ACC112 (cell line): ENCODE data around the gene ADCY6.

Experiments
- H2AFZ ChIP-seq: fragments of 200-600 bp; sonication (generic); one replicate; pipeline ENCODE4 v1.6.0; 2017; ENCODE audit warnings: antibody characterized with exemption, low read length; ENCODE audit not compliant: unreplicated experiment
- H3K27ac ChIP-seq: fragments of 200-600 bp; sonication (generic); 2 replicates; pipeline ENCODE4 v1.5.1; 2014; ENCODE audit warnings: low read depth, mild to moderate bottlenecking, antibody characterized with exemption, low read length, moderate library complexity
- H3K27me3 ChIP-seq: fragments of 200-600 bp; sonication (generic); 2 replicates; pipeline ENCODE4 v1.6.1; 2014; ENCODE audit warnings: mild to moderate bottlenecking, antibody characterized with exemption, low read length, moderate library complexity, mixed read lengths; ENCODE audit not compliant: insufficient read depth
- H3K36me3 ChIP-seq: fragments of 200-600 bp; sonication (generic); 2 replicates; pipeline ENCODE4 v1.6.1; 2016; ENCODE audit warnings: mild to moderate bottlenecking, antibody characterized with exemption, low read length, moderate library complexity, mixed read lengths; ENCODE audit not compliant: insufficient read depth
- H3K4me1 ChIP-seq: fragments of 200-600 bp; sonication (generic); one replicate; pipeline ENCODE4 v1.6.1; 2016; ENCODE audit warnings: low read length, mixed read lengths; ENCODE audit not compliant: insufficient read depth, unreplicated experiment, control insufficient read depth
- H3K4me3 ChIP-seq: fragments of 200-600 bp; sonication (generic); 2 replicates; pipeline ENCODE4 v1.5.1; 2014; ENCODE audit warnings: mild to moderate bottlenecking, low read depth, low read length
- H3K79me2 ChIP-seq: fragments of 200-600 bp; sonication (generic); one replicate; pipeline ENCODE4 v1.6.0; 2016; ENCODE audit warnings: low read length; ENCODE audit not compliant: control insufficient read depth, unreplicated experiment, insufficient read depth

The ADCY6 gene

DNA sequence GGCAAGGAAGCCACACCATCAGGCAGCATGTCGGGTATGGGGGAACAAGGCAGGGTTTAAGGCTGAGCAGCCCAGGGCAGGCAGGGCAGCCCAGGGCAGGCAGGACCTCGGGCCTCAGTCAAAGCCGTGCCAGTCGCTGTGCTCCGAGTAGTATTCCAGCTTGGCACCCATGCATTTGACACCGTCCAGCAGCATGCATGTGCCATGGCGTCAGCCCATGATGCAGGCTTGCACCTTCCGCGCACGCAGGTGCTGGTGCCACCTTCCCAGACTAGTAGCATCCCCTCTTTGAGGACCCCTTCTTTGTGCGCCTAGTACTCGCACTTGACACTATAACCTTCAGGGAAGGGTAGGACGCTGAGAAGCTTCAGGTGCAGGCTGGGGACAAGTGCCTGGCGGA is 11.6 kb upstream of the ADCY6 start:
- no peak overlapping the region for H2AFZ ChIP-seq

GRCh38 chr12:48796976-48797375 is 8.1 kb upstream of the ADCY6 start:
- Histone ChIP-seq H3K27ac (no peak overlapping the region), H2AFZ (no peak overlapping the region), H3K79me2 (no peaks in the 10 kb centered on the region), H3K4me1 (no peaks in the 10 kb centered on the region), H3K36me3 (no peaks in the 10 kb centered on the region), H3K27me3 (no peaks in the 10 kb centered on the region), H3K4me3 (no peak overlapping the region)

More for the DNA sequence above, 11.6 kb upstream of the ADCY6 start:
- Histone ChIP-seq H3K4me1 (no peaks in the 10 kb centered on the region), H3K79me2 (no peaks in the 10 kb centered on the region), H3K27me3 (no peaks in the 10 kb centered on the region), H3K4me3 (no peak overlapping the region), H3K36me3 (no peaks in the 10 kb centered on the region), H3K27ac (no peak overlapping the region)

DNA sequence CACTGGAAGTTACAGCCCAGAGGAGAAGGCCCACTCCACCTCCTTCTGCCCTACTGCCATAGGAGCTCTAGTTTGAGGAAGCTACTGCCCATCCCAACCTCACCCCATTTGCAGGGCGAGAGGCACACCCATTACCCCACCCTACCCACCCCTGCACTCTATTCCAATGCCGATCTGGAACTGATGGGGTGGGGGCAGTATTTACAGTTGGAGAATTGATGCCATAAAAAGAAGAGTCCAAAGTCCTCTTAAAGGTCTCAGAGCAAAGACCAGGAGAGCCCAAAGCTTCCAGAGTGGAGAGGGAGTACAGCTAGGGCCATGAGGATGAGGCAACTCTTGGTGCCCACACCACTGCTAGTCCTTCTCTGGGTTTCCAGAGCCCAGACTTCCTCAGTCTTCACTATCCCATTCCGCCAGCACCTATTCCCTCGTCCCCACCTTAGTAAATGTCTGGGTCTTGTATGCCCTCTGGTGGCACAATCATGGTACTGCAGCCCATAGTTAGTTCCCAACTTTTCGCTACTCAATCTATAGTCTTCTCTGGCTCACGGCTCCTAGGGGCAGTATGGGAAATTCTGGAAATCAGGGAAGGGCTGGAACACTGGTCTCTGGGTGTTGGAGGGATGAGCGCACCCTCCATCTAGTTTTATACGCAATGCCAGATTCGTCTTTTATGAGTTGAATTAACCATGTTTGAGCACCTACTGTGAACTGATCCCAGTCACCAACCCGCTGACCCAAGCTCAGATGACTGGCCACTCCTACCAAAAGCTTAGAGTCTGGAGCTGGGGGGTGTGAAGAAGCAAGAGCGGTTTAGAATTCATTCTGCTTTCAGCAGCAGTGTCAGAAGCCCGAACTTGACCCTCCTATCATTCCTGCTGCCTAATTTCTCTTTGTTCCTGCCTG is 6.9 kb upstream of the ADCY6 start:
- H3K79me2 ChIP-seq: no peaks in the 10 kb centered on the region
- no peak overlapping the region for H3K27ac ChIP-seq
- H3K4me3 ChIP-seq: no peak overlapping the region
- no peaks in the 10 kb centered on the region for H3K27me3 ChIP-seq
- no peak overlapping the region for H2AFZ ChIP-seq
- H3K36me3 ChIP-seq: no peaks in the 10 kb centered on the region
- no peaks in the 10 kb centered on the region for H3K4me1 ChIP-seq

GRCh38 chr12:48794870-48795269 is 6.0 kb upstream of the ADCY6 start:
- no peaks in the 10 kb centered on the region for H3K4me1 ChIP-seq

DNA sequence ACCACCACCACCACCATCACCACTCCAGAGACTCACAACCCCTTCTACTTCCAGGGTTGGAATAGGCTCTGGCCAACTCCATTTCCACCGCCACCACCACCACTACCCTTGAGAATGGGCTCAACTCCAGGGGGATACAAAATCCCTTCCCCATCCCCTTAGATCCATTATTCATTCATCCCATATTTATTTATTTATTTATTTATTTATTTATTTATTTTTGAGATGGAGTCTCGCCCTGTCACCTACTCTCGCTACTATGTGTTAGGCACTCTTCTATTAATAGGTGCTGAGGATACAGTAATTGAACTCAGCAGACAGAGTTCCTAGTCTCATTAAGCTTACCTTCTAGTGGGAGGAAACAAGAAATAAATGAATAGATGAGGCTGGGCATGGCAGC is 4.8 kb upstream of the ADCY6 start:
- Histone ChIP-seq H2AFZ (no peak overlapping the region), H3K36me3 (no peaks in the 10 kb centered on the region), H3K27me3 (no peaks in the 10 kb centered on the region), H3K4me3 (no peak overlapping the region), H3K27ac (no peak overlapping the region), H3K79me2 (peaks cover under 1% of the 10 kb centered on the region), H3K4me1 (no peaks in the 10 kb centered on the region)

More at GRCh38 chr12:48794870-48795269, 6.0 kb upstream of the ADCY6 start:
- Histone ChIP-seq H2AFZ (no peak overlapping the region), H3K79me2 (no peaks in the 10 kb centered on the region), H3K27ac (no peak overlapping the region), H3K36me3 (no peaks in the 10 kb centered on the region), H3K27me3 (no peaks in the 10 kb centered on the region), H3K4me3 (no peak overlapping the region)

- H3K4me1 ChIP-seq: peaks cover 12% of the 10 kb centered on the region
- no peak overlapping the region for H2AFZ ChIP-seq
- peak overlapping the region; percentile 87 for H3K4me3 ChIP-seq
- H3K79me2 ChIP-seq: peaks cover 26% of the 10 kb centered on the region
- no peaks in the 10 kb centered on the region for H3K27me3 ChIP-seq
- H3K36me3 ChIP-seq: no peaks in the 10 kb centered on the region
- H3K27ac ChIP-seq: no peak overlapping the region
Observed at GRCh38 chr12:48789858-48790326, 1.0 kb upstream of the ADCY6 start.

DNA sequence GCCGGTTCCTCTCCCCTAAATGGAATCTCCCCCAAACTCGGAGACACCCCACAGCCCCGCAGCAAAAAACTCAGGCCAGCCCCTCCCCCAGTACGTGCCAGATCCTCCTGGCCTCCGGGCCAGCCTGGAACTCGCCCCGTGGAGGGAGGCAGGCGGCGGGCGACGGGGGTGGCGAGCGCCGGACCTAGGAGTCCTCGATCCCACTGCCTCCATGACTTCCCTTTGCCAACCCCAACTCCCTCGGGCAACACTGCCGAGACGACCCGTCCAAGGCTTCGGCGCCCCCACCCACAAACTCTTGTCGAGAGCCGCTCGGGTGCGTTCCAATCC is 400 bp downstream of the ADCY6 start:
- Histone ChIP-seq H3K36me3 (no peaks in the 10 kb centered on the region), H2AFZ (peak overlapping the region; percentile 87), H3K4me1 (peaks cover 12% of the 10 kb centered on the region), H3K4me3 (peak overlapping the region; percentile 87), H3K27ac (no peak overlapping the region), H3K27me3 (no peaks in the 10 kb centered on the region), H3K79me2 (peaks cover 26% of the 10 kb centered on the region)

- peak overlapping the region; percentile 87 for H2AFZ ChIP-seq
- H3K4me3 ChIP-seq: peak overlapping the region; percentile 87
- H3K27ac ChIP-seq: no peak overlapping the region
- no peaks in the 10 kb centered on the region for H3K36me3 ChIP-seq
- H3K4me1 ChIP-seq: peaks cover 12% of the 10 kb centered on the region
- no peaks in the 10 kb centered on the region for H3K27me3 ChIP-seq
- H3K79me2 ChIP-seq: peaks cover 26% of the 10 kb centered on the region
Observed at GRCh38 chr12:48787791-48788523, 932 bp downstream of the ADCY6 start.

- Histone ChIP-seq H3K27me3 (no peaks in the 10 kb centered on the region), H3K4me3 (peak overlapping the region; percentile 87), H3K79me2 (peaks cover 26% of the 10 kb centered on the region), H3K27ac (no peak overlapping the region), H3K4me1 (peaks cover 12% of the 10 kb centered on the region), H2AFZ (no peak overlapping the region), H3K36me3 (no peaks in the 10 kb centered on the region)
Observed at GRCh38 chr12:48786591-48787544, 2.0 kb downstream of the ADCY6 start.

GRCh38 chr12:48783432-48783831 is 5.5 kb downstream of the ADCY6 start:
- Histone ChIP-seq H3K27ac (no peak overlapping the region), H3K4me1 (peaks cover 32% of the 10 kb centered on the region), H3K79me2 (peaks cover 23% of the 10 kb centered on the region), H2AFZ (no peak overlapping the region), H3K4me3 (no peak overlapping the region), H3K36me3 (no peaks in the 10 kb centered on the region), H3K27me3 (no peaks in the 10 kb centered on the region)
